NCI-H2171 treated with DMSO at 0.1 percent for 48 hours (cell line): ENCODE measurements around the gene NDUFV3.
"Not testable (repeated sequence)": the region's sequence is repeated elsewhere in the genome, so short reads cannot be mapped to it uniquely, and the experiment has no call there.

Experiments
- DNase-seq: peaks from one replicate; lab custom pipeline; 2025; lab: John Stamatoyannopoulos, UW

The NDUFV3 gene

DNA sequence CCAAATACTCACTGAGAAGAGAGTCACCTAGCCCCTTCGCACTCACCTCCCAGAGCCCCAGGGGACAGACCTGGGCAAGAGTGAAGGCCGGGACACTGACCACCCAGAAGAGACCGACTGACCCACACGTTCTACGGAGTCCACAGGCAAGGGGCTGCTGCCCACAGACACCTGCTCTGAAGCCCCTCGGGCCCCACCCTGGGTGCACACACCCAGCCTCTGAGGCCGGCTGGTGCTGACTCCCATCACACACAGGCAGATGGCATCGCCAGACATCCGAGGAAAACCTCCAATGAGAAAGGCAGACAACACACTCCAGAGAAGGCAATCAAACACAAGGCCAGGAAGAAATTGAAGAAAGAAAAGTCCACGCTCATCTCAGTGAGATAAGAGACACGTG, 35.9 kb upstream of the NDUFV3 start:
- DNase-seq = no peak

- DNase-seq = peak; percentile 12
Observed at GRCh38 chr21:42858185-42858847, 34.8 kb upstream of the NDUFV3 start.

DNA sequence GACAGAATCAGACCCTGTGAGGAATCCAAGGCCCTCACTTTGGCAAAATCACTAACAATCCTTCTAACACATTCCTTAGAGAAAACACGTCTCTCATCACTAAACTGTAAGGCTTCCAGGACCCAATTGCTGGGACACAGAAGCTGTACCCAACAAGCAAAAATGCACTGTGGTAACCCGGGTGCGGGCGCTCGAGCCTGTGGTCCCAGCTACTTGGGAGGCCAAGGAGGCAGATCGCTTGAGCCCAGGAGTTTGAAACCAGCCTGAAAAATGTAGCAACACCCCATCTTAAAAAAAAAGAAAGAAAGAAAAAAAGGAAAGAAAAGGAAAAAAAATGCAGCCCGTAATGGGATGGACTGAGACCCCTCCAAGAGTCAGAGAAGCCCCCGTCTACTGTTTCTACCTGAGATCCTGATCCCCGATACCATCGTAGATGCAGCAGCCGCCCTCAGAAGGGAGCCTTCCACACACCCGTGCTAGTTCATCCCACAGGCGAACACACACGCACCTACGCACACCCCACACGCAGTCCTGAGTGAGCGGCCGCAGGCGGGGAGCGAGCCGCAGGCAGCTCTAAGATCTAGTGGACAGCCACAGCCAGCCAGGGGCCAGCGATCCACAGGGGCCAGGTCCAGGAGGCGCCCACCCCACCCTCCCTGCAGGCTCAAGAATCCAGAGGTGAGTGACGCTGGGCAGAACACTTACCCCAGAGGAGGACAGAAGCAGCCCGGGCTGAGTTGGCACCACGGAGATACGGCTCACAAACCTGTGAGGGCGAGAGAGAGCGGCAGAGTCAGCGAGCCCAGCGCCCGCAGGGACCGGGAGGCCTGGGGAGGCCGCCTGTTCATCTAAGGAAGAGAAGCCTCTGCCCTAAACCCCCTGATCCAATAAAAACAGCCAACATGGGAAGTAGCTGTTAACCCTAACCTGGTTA, 33.9 kb upstream of the NDUFV3 start:
- DNase-seq = no peak

DNA sequence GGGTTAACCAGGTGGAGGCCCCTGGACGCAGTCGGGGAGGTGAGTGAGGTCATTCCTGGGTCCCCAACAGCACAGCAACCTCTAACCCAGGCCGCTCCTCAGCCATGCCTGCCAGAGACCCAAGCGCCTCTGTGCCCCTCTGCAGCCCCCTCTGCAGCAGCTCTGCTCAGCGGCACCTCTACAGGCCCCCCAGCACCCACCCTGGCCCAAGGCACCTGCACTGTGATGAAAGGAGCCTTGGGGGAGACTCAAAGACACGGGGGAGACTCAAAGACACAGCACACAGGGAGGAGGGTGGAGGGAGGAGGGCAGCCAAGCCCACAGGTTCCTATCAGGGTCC, 33.2 kb upstream of the NDUFV3 start:
- DNase-seq = no peak

DNA sequence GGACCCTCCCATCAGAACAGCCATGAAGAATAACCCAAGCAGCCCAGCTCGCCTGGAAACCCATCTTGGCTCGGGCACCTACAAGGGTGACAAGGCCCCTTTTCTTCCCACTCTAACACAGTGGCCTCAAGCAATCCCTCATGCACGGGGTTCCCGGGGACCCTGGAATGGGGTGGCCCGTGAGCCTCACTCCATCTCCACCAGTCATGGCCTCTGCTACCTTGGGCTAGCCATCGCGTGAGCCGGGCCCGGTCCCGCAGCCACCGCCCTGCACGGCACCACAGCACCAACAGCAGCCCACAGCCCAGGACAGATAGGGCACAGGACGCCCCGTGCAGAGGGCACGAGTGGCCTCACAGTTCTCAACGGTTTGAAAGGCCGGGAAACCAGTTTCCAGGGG, 32.8 kb upstream of the NDUFV3 start:
- no peak for DNase-seq

DNA sequence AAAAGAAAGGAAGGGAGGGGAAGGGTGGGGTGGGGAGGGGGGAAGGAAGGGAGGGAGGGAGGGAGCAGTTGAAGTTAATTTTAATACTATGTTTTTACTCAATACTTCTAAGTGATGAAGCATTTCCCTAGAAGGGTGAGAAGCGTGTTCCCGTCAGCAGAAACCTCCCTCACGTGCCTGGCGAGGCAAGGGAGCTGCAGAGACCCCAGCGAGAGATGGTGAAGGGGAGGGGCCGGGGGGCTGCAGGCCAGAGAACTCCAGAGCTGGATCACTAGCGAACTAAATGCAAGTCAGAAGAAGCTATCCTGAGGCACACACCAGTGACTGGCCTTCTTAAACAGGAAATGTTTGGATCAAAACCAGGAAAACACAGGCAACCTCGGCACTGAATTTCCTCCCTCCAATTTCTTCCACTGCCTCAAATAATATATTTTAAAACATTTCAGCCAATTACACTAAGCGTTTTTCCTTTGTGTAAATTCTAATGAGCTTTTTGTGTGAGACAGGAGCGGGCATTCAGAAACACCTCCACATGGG, 31.7 kb upstream of the NDUFV3 start:
- DNase-seq = no peak

GRCh38 chr21:42861848-42862400, 31.2 kb upstream of the NDUFV3 start:
- no peak for DNase-seq

DNA sequence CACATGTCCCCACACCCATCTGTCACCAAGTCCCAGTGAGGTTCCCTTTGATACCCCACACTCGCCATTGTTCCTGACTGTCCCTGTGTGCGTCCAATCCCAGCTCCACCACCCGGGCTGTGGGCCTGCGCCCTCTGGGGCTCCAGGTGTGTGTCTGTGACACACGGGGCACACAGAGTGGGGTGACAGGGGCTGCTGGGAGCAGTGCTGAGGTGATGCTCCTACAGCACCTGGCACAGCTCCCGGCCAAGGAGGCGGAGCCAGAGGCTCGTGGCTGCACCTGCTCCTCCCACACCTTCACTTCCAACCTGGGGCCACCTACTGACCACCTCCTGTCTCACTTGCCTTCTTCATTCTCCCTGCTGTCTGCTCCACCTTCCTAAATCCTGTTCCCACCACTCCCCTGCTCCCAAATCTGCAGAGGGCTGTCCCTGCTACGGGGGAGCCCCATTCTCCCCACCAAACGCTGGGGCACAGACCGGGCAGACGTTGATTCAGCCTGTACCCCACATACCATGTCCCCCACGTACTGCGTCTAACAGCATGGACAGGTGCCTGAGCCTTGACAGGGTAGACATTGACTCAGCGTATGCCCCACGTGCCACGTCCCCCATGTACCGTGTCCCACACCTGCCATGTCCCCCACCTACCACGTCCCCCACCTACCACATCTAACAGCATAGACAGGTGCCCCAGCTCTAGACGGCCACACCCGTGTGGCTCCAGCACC, 30.2 kb upstream of the NDUFV3 start:
- peak; percentile 61 for DNase-seq

GRCh38 chr21:42863504-42863870, 29.6 kb upstream of the NDUFV3 start:
- peak; percentile 43 for DNase-seq

DNA sequence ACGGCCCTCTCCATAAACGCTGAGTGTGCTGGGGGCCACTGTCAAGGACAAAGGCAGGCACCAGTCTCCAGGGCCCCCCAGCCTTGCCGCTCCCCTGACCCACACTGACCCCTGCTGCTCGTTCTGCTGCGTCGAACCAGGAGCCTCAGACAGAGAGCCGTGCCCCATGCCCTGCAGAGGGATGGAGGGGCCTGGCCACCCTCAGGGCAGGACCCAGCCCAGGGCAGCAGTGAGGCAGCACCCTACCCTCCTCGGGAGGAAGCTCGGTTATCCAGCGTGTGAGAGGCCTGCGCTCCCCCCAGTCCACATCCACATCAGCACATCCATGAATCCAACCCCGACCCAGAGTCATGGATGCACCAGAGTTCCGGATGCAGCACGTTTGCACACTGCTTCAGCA, 28.8 kb upstream of the NDUFV3 start:
- no peak for DNase-seq

- DNase-seq = peak; percentile 23
Observed at GRCh38 chr21:42864815-42865775, 28.0 kb upstream of the NDUFV3 start.

DNA sequence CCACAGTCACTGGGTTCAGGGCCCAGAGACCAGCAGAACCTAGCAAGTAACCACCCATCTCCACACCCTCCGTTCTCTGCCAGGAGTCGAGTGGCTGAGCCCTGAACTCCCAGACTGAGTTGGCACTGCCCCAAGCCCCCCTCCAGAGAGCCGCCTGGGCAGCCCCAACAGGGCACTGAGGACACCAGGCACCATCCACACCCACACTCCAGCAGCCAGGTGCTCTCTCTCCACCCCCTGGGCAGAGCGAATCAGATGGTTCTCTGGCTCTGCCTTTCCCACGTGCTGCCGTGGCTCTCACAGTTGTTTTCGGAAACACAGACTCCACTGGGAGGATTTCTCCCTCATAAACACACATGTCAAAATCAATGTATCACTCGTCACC, 27.3 kb upstream of the NDUFV3 start:
- DNase-seq = peak; percentile 20

- no peak for DNase-seq
Observed at GRCh38 chr21:42868196-42868595, 24.9 kb upstream of the NDUFV3 start.

GRCh38 chr21:42873096-42873495, 20.0 kb upstream of the NDUFV3 start:
- DNase-seq = no peak

DNA sequence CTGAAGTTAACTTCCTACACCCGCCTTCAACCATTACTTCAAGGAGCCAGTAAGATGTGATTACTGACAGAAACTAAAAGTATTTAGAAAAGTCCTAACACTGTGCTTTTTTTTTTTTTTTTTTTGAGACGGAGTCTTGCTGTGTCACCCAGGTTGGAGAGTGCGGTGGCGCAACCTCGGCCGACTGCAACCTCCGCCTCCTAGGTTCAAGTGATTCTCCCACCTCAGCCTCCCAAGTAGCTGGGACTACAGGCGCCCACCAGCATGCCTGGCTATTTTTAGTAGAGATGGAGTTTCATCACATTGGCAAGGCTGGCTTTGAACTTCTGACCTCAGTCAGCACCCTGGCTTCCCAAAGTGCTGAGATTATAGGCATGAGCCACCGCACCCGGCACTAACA, 17.3 kb upstream of the NDUFV3 start:
- not testable (repeated sequence) for DNase-seq

- DNase-seq = no peak
Observed at GRCh38 chr21:42878678-42878992, 14.5 kb upstream of the NDUFV3 start.

DNA sequence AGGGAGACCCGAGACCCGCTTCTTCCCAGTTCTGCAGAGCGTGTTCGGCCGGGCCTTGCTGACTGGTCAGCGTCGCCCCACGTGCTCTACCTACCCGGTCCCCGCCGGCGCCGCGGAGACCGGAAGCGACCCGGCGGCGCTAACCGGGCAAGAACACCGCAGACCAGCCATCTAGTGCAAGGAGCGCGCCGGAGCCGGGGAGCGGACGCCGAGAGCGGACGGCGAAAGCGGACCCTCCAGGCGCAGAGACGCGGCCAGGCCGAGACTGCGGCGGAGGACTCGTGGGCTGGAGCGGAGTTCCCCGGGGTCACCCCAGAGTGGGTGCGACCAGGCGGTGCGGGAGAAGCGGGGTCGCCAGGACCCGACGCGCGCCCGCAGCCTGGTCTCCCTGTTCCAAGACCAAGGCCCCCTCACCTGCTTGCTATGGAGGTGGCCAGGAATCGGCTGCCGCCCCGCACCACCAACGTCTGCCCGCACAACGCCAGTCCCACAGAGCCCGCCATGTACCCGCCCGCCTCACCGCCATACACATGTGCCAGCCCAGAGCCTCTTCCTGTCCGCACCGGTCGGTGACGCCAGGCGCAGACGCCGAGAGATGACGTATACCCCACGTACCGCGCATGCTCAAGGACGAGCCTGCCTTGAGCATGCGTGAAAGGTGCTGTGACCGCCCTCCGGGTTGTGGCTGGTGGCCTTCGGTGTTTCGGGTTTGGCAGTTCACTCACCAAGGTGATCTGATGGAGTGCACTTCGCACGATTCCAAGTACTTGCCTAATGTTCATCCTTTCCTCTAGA, 13.9 kb upstream of the NDUFV3 start, which contains the start of gene WDR4:
Gene WDR4, minus strand, starts transcription at position 547 of the 795 bp plus-strand sequence. Its CDS starts 44 bp downstream, at position 503.
- DNase-seq = peak; percentile 93

DNA sequence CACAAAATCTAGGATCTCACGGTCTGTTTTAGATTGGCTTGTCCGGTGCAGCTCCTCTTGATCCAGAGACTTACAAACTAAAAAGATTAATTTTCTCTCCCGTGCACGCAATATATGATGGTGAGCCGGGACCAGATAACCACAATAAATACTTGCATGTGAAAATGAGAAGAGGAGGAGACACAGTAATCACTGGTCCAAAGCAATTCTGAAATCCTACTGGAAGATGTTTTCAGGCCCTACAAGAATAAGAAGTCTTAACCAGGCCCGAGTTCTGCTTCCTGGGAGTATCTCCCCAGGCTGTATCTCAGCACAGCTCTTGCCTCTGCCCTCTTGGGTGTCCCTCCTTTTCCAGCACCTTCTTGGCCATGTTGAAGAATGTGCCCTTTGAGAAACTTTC, 12.8 kb upstream of the NDUFV3 start:
- DNase-seq = no peak

DNA sequence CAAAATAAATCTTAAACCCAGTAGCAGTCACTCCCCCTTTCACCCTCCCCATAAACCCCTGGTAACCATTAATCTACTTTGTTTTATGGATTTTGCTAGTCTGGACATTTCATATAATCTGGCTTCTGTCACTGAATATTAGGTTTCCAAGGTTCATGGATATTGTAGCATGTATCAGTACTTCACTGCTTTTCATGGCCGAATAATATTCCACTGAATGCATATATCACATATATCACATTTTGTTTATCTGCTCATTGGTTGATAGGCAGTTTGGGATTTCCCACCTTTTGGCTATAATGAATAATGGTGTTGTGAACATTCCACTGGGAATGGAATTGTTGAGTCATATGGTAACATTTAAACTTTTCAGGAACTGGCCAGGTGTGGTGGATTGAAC, 9.2 kb upstream of the NDUFV3 start:
- no peak for DNase-seq

- no peak for DNase-seq
Observed at GRCh38 chr21:42887326-42887725, 5.8 kb upstream of the NDUFV3 start.
